ENCODE results near the gene CCNA2. TPM values are rescaled to one million over a fixed set of nuclear protein-coding genes. Genes with fewer than 3 reads are reported as not detected.

The CCNA2 gene
- total and polyA plus RNA-seq, 2 experiments from 2014 or later, result 16.0 to 129 TPM

GRCh38 chr4:121801715-121802075 is 22.0 kb downstream of the CCNA2 start:
- H3K27ac ChIP-seq, result no peak overlapping the region
- no peak for TF ChIP-seq CTCF (IDR thresholded peaks at IDR 0.05; ENCODE audit: low read depth, low read length)
- no peaks in the 10 kb centered on the region for H3K9me3 ChIP-seq (ENCODE audit: low read depth)

GRCh38 chr4:121800961-121801714 is 22.5 kb downstream of the CCNA2 start, which contains the start of gene EXOSC9:
TSS of gene EXOSC9 (plus strand) at chr4:121801323. CDS start at chr4:121801425, 102 bp downstream.
- Histone ChIP-seq H3K27me3 (no peaks in the 10 kb centered on the region), H3K4me1 (ENCODE audit: low read depth) (peaks cover 6% of the 10 kb centered on the region), H3K4me3 (peak within 1 kb of the TSS; percentile 76), H3K9me3 (ENCODE audit: low read depth) (no peaks in the 10 kb centered on the region), H3K36me3 (peaks cover 28% of the 10 kb centered on the region), H3K27ac (peak within 1 kb of the TSS; percentile 92)
- DNase-seq (ENCODE audit: low read depth in 1 of 2, low spot score in 1 of 2), result peak; percentile 94 to 97
- no peak for TF ChIP-seq CTCF (IDR thresholded peaks at IDR 0.05; ENCODE audit: low read depth, low read length)

More at GRCh38 chr4:121801715-121802075, 22.0 kb downstream of the CCNA2 start:
- Histone ChIP-seq H3K4me1 (ENCODE audit: low read depth) (peaks cover 6% of the 10 kb centered on the region), H3K27me3 (no peaks in the 10 kb centered on the region), H3K36me3 (peaks cover 32% of the 10 kb centered on the region), H3K4me3 (peak overlapping the region; percentile 76)
- DNase-seq (ENCODE audit: low read depth in 1 of 2, low spot score in 1 of 2), result no peak

GRCh38 chr4:121800638-121800960 is 23.1 kb downstream of the CCNA2 start:
- no peak for TF ChIP-seq CTCF (IDR thresholded peaks at IDR 0.05; ENCODE audit: low read depth, low read length)
- H3K4me3 ChIP-seq, result peak overlapping the region; percentile 76
- peaks cover 28% of the 10 kb centered on the region for H3K36me3 ChIP-seq
- H3K9me3 ChIP-seq (ENCODE audit: low read depth), result no peaks in the 10 kb centered on the region
- H3K27me3 ChIP-seq, result no peaks in the 10 kb centered on the region
- DNase-seq (ENCODE audit: low read depth in 1 of 2, low spot score in 1 of 2), result no peak
- H3K4me1 ChIP-seq (ENCODE audit: low read depth), result peaks cover 6% of the 10 kb centered on the region
- H3K27ac ChIP-seq, result peak overlapping the region; percentile 92

- no peak for TF ChIP-seq CTCF (IDR thresholded peaks at IDR 0.05; ENCODE audit: low read depth, low read length)
- no peaks in the 10 kb centered on the region for H3K27me3 ChIP-seq
- no peak overlapping the region for H3K27ac ChIP-seq
- no peak overlapping the region for H3K4me3 ChIP-seq
- DNase-seq (ENCODE audit: low read depth in 1 of 2, low spot score in 1 of 2), result no peak
- H3K4me1 ChIP-seq (ENCODE audit: low read depth), result peaks cover 6% of the 10 kb centered on the region
- peaks cover 23% of the 10 kb centered on the region for H3K36me3 ChIP-seq
- no peaks in the 10 kb centered on the region for H3K9me3 ChIP-seq (ENCODE audit: low read depth)
These were observed 23.7 kb downstream of the CCNA2 start for GRCh38 chr4:121799867-121800501.

- no peak overlapping the region for H3K4me3 ChIP-seq
- H3K27me3 ChIP-seq, result no peaks in the 10 kb centered on the region
- H3K36me3 ChIP-seq, result peaks cover 17% of the 10 kb centered on the region
- no peak for TF ChIP-seq CTCF (IDR thresholded peaks at IDR 0.05; ENCODE audit: low read depth, low read length)
- H3K4me1 ChIP-seq (ENCODE audit: low read depth), result peaks cover 6% of the 10 kb centered on the region
- H3K27ac ChIP-seq, result no peak overlapping the region
- no peaks in the 10 kb centered on the region for H3K9me3 ChIP-seq (ENCODE audit: low read depth)
- DNase-seq (ENCODE audit: low read depth in 1 of 2, low spot score in 1 of 2), result no peak
These were observed 24.4 kb downstream of the CCNA2 start for GRCh38 chr4:121799208-121799823.
